ENCODE data around the gene TOMM20L.

TOMM20L gene

DNA sequence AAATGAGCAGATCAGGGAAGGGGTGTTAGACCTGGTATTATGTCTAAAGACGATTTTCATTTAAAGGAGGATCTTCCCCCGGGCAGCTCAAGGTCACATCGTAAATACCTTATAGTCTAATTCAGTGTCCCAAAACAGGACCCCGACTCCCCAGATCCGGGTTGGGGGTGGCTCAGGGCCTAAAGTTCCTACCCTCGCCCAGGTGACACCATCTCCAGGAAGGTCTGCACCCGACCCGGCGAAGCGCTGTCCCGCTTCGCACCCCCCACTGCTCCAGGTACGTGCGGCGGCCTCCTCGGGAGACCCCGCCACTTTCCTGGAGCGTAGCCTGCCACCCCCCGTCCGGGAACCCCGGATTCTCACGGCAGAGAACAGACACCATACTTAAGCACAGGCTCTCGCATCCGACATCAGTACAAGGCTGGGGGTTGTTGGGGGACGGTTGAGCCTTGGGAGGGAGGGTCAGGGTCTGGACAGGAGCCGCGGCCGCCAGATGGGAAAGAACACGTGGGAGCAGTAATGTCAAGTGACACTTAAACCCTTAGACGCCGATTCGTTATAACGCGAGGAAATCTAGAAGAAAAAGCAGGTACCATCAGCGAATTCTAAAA, 31.0 kb downstream of the TOMM20L start:
- in situ Hi-C loops (cut with HindIII; ENCODE audit: low sequenced_read_pairs) = no loop called here

DNA sequence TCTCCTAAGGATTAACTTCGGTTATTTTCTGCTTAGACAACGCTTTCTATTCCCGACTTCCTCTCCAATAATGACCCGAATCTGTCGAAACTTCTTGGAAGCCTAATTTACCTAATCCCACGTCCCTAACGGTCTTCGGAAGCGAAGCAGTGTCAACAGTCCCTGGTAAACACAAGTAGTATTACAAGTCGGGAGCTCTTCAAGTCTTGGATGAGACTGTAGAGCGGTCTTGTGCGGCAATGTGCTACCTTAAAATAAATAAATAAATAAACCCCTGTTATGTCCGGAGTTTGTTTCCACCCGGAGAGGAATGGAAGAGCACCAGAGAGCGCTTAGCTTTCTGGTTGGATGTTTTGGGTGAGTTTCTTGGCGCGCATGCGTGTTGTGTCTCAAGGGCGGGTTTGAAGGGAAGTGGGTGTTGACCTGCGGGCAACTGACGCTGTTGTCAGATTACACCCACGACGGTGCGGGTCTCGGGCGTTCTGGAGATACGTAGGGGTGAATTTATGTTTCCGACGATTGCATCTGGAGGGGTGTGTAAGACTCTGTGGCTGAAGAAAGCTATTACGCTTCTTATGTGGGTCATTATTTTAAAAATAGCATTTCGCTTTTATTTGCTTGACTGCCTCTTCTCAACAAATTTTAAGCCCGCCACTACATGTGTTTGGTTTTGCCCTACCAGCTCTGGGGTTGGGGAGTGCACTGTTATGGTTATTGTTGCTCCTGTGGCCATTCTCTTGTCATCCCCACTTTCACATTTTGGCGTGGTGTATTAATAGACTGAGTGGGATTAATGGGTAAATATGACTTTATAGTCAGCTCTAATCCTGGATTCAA, 31.8 kb downstream of the TOMM20L start, which contains the start of the genes KIAA0586 and TIMM9:
TSS of gene KIAA0586 (plus strand) at position 439 of the 837 bp plus-strand sequence. CDS start 546 bp downstream, outside the sequence.
TSS of gene TIMM9 (minus strand) at position 251 of the 837 bp plus-strand sequence. CDS start 15,586 bp downstream, outside the sequence.
- in situ Hi-C loops (cut with HindIII; ENCODE audit: low sequenced_read_pairs) = no loop called here

DNA sequence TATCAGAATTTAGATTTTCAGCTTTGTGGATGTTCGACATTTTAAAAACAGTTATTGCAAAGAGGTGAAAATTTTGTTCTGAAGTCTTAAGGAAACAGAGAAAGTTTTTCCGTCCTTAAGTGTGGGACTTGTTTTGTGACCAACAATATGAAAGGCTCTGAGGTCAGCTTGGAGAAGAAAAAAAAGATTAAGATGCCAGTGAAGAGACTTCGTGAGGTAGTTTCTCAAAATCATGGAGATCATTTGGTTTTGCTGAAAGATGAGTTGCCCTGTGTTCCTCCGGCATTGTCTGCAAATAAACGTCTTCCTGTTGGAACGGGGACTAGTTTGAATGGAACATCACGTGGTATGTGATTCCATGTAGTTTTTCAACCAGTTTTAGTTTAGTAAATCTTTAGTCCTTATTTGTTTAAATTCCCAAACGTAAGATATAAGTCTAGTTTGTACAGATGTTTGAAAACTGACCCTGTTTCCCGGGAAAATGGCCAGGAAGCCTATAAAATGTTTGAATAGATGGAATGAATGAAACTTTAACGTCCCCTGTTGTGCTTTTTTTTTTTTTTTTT, 32.5 kb downstream of the TOMM20L start:
- in situ Hi-C loops (cut with HindIII; ENCODE audit: low sequenced_read_pairs) = no loop called here

DNA sequence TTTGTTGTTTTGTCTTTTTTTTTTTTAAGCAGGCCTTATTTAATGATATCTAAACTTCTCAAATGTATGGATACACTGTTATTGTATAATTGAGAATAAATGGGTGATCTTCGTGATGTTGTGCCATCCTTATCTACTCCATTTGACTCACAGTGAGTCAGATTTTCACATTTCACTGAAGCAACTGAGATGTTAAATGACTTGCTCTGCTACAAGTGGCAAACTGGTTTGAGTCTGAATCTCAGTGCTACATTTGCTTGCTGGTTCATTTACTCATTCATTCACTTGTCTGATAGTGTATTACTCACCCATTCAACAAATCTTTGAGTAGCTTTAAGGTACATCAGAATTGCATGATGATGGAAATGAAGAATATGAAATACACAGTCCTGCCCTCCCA, 34.4 kb downstream of the TOMM20L start:
- in situ Hi-C loops (cut with HindIII; ENCODE audit: low sequenced_read_pairs) = no loop called here

DNA sequence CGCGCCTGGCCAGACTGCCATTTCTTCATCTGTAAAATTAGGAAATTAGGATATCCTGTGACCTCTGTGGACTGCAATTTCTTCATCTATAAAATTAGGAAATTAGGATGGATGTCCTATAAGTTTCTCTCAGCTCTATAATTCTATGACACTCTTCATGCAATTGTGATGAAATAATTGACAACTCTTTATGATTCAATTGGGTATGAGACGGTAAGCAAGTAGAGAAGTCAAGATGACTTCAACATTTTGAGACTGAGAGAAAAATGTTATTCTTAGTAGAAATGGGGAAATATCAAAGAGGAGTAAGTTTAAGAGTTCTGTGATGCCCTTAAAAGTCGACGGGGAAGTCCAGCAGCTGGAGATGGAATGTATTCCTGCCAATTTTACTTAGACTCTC, 43.7 kb downstream of the TOMM20L start:
- in situ Hi-C loops (cut with HindIII; ENCODE audit: low sequenced_read_pairs) = no loop called here

DNA sequence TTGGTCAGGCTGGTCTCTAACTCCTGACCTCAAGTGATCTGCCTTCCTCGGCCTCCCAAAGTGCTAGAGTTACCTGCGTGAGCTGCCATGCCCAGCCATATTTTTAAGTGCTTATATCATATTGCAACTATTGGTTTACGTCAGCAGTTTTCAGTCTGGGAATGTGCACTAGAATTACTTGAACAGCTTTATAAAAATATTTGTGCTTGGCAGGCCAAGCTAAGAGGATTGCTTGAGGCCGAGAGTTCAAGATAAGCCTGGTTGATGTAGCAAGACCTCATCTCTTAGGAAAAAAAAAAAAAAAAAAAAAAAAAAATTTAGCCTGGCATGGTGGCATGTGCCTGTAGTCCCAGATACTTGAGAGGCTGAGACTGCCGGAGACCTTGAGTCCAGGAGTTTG, 48.9 kb downstream of the TOMM20L start:
- in situ Hi-C loops (cut with HindIII; ENCODE audit: low sequenced_read_pairs) = no loop called here

DNA sequence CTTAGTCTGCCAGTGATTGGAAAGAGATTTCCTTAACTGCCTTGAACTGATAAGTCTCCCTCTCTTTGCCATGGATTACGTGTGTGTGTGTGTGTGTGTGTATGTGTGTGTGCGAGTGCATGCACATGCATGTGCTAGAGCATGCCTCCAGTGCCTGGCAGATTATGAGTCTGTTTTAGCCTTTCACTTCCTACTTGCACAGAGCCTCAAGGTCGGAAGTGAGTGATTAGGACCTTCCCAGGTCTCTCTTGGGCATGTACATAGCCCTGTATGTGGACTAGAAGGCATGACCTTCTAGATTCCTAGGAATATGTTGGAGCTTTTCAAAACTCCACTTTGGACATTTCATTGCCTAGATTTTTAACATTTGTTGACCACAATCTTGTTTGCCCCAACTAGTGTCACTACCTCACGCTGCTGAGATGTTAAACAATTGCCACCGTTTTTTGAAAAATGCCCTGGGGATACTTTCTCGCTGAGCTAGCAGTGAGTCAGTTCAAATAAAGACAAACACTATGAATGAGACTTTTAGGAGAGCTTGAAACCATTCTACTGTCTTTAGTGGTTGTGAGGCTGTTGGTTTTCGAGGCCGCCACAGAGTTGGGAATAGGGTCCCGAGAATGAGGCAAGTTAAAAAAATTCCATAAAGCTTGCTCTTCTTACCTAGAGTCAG, 60.0 kb downstream of the TOMM20L start:
- in situ Hi-C loops (cut with HindIII; ENCODE audit: low sequenced_read_pairs) = no loop called here

All from endothelial cell of hepatic sinusoid (primary cell).